H9 (cell line): Measurements from ENCODE around the gene SPATA19. TPM values are rescaled to one million over a fixed set of nuclear protein-coding genes. Genes with fewer than 3 reads are reported as not detected.

Experiments used
- DNase-seq: peaks from one replicate; pipeline ENCODE4 v3.0.0-alpha.2; 2017
- H2AFZ ChIP-seq: one replicate; pipeline ENCODE4 v1.6.1; 2013; ENCODE audit warnings: mild to moderate bottlenecking, low read length, control low read depth, moderate library complexity
- H2AK5ac ChIP-seq: 2 replicates; pipeline ENCODE4 v1.6.1; 2013; ENCODE audit warnings: low read length, control low read depth, mixed read lengths; ENCODE audit not compliant: insufficient read length
- H2BK120ac ChIP-seq: one replicate; pipeline ENCODE4 v1.6.1; 2013; ENCODE audit warnings: low read depth, mild to moderate bottlenecking, low read length, control low read depth, inconsistent platforms; ENCODE audit not compliant: poor library complexity, severe bottlenecking
- H2BK12ac ChIP-seq: 2 replicates; pipeline ENCODE4 v1.6.1; 2013; ENCODE audit warnings: low read length, control low read depth, mixed read lengths, low read depth; ENCODE audit not compliant: insufficient read length
- H2BK15ac ChIP-seq: 2 replicates; pipeline ENCODE4 v1.6.1; 2013; ENCODE audit warnings: low read depth, low read length, control low read depth
- H2BK20ac ChIP-seq: one replicate; pipeline ENCODE4 v1.6.1; 2013; ENCODE audit warnings: low read depth, mild to moderate bottlenecking, low read length, control low read depth, inconsistent platforms; ENCODE audit not compliant: poor library complexity, severe bottlenecking
- H2BK5ac ChIP-seq: 2 replicates; pipeline ENCODE4 v1.6.1; 2013; ENCODE audit warnings: low read length, control low read depth, mixed read lengths; ENCODE audit not compliant: insufficient read length
- H3K14ac ChIP-seq: 2 replicates; pipeline ENCODE4 v1.6.1; 2013; ENCODE audit warnings: low read length, control low read depth; ENCODE audit not compliant: insufficient read depth
- H3K18ac ChIP-seq: 2 replicates; pipeline ENCODE4 v1.6.1; 2013; ENCODE audit warnings: low read depth, mild to moderate bottlenecking, mixed read lengths, low read length, control low read depth; ENCODE audit not compliant: insufficient read length
- H3K23ac ChIP-seq: 2 replicates; pipeline ENCODE4 v1.6.1; 2013; ENCODE audit warnings: low read length, control low read depth, mixed read lengths, low read depth; ENCODE audit not compliant: insufficient read length
- H3K23me2 ChIP-seq: 2 replicates; pipeline ENCODE4 v1.6.1; 2013; ENCODE audit warnings: low read depth, mild to moderate bottlenecking, mixed read lengths, low read length, control low read depth; ENCODE audit not compliant: insufficient read length, poor library complexity, severe bottlenecking
- H3K27ac ChIP-seq: 2 replicates; pipeline ENCODE4 v1.5.1; 2013; ENCODE audit warnings: low read length, control low read depth, mixed read lengths, low read depth; ENCODE audit not compliant: insufficient read length
- H3K27me3 ChIP-seq: 2 replicates; pipeline ENCODE4 v1.6.1; 2013; ENCODE audit warnings: low read length, control low read depth, inconsistent platforms; ENCODE audit not compliant: insufficient read depth
- H3K4ac ChIP-seq: 2 replicates; pipeline ENCODE4 v1.6.1; 2013; ENCODE audit warnings: low read depth, mild to moderate bottlenecking, control low read depth, inconsistent platforms, low read length, moderate library complexity
- H3K4me1 ChIP-seq: 2 replicates; pipeline ENCODE4 v1.6.1; 2013; ENCODE audit warnings: low read length, control low read depth, inconsistent platforms; ENCODE audit not compliant: insufficient read depth
- H3K4me2 ChIP-seq: 2 replicates; pipeline ENCODE4 v1.6.1; 2013; ENCODE audit warnings: low read length, control low read depth, mixed read lengths; ENCODE audit not compliant: insufficient read length, insufficient read depth
- H3K56ac ChIP-seq: 2 replicates; pipeline ENCODE4 v1.6.1; 2013; ENCODE audit warnings: low read depth, mild to moderate bottlenecking, mixed read lengths, low read length, control low read depth; ENCODE audit not compliant: insufficient read length
- H3K79me1 ChIP-seq: 2 replicates; pipeline ENCODE4 v1.6.1; 2013; ENCODE audit warnings: low read depth, mild to moderate bottlenecking, moderate library complexity, low read length, control low read depth, inconsistent platforms; ENCODE audit not compliant: insufficient read depth, poor library complexity, severe bottlenecking
- H3K79me2 ChIP-seq: 2 replicates; pipeline ENCODE4 v1.6.1; 2013; ENCODE audit warnings: low read length, control low read depth, inconsistent platforms; ENCODE audit not compliant: insufficient read depth
- H3K9ac ChIP-seq: 2 replicates; pipeline ENCODE4 v1.6.1; 2013; ENCODE audit warnings: low read length, control low read depth, mixed read lengths; ENCODE audit not compliant: insufficient read length; ENCODE audit errors: extremely low read depth
- H3K9me3 ChIP-seq: one replicate; pipeline ENCODE4 v1.6.1; 2013; ENCODE audit warnings: low read depth, low read length, inconsistent platforms; ENCODE audit not compliant: control insufficient read depth
- H3T11ph ChIP-seq: one replicate; pipeline ENCODE4 v1.6.1; 2013; ENCODE audit warnings: mild to moderate bottlenecking, low read length, control low read depth, inconsistent platforms
- H4K20me1 ChIP-seq: one replicate; pipeline ENCODE4 v1.6.1; 2013; ENCODE audit not compliant: control insufficient read depth, insufficient read length, insufficient read depth
- H4K5ac ChIP-seq: 2 replicates; pipeline ENCODE4 v1.6.1; 2013; ENCODE audit warnings: low read depth, mild to moderate bottlenecking, mixed read lengths, low read length, control low read depth; ENCODE audit not compliant: insufficient read length
- H4K8ac ChIP-seq: replicated peaks from 2 replicates; pipeline ENCODE4 v1.6.1; 2013; ENCODE audit warnings: low read length, control low read depth, mixed read lengths, low read depth; ENCODE audit not compliant: insufficient read length
- H4K91ac ChIP-seq: 2 replicates; pipeline ENCODE4 v1.6.1; 2013; ENCODE audit warnings: low read depth, mild to moderate bottlenecking, moderate library complexity, mixed read lengths, low read length, control low read depth; ENCODE audit not compliant: insufficient read length
- H3K27ac Mint-ChIP-seq, 3 experiments: 2 replicates in 2 of 3; 3 replicates in 1 of 3; pipeline ENCODE4 v1.8.0; 2020 to 2021; ENCODE audit warnings: mixed read lengths in 3 of 3, mild to moderate bottlenecking in 1 of 3, moderate library complexity in 1 of 3
- H3K27me3 Mint-ChIP-seq: 2 replicates; pipeline ENCODE4 v1.8.0; 2021; ENCODE audit warnings: low read depth, mild to moderate bottlenecking, moderate library complexity, mixed read lengths
- H3K36me3 Mint-ChIP-seq, 3 experiments: 2 replicates in 2 of 3; 3 replicates in 1 of 3; pipeline ENCODE4 v1.8.0; 2020 to 2021; ENCODE audit warnings: low read depth in 3 of 3, mixed read lengths in 3 of 3; ENCODE audit not compliant: insufficient read depth in 1 of 3
- H3K4me1 Mint-ChIP-seq, 2 experiments: 2 replicates each; pipeline ENCODE4 v1.8.0; 2020; ENCODE audit warnings: mixed read lengths in 2 of 2
- H3K4me3 Mint-ChIP-seq, 2 experiments: 2 replicates in 1 of 2; 3 replicates in 1 of 2; pipeline ENCODE4 v1.8.0; 2020 to 2021; ENCODE audit warnings: mild to moderate bottlenecking in 2 of 2, mixed read lengths in 2 of 2, moderate library complexity in 1 of 2
- H3K9me3 Mint-ChIP-seq, 2 experiments: 2 replicates in 1 of 2; 3 replicates in 1 of 2; pipeline ENCODE4 v1.8.0; 2020; ENCODE audit warnings: mild to moderate bottlenecking in 2 of 2, mixed read lengths in 2 of 2, moderate library complexity in 1 of 2
- WGBS: extraction: QIAGEN DNeasy Blood & Tissue Kit; methylation state at CpG from one replicate; pipeline ENCODE4 v1.1.7; 2013; ENCODE audit warnings: missing lambda C conversion rate, low lambda C conversion rate, mixed read lengths; ENCODE audit not compliant: insufficient read length; ENCODE audit errors: extremely low coverage; 5-methylcytosine and 5-hydroxymethylcytosine counted together
- total RNA-seq: library from RNA; stranded (reverse); gene quantifications from 2 replicates; pipeline ENCODE4 v1.2.1, GENCODE V29; 2021
- TF ChIP-seq, protein P1 (sequence below): fragments of 200-600 bp; sonication (generic); conservative IDR thresholded peaks from 3 replicates; pipeline ENCODE4 v1.8.0; 2021; ENCODE audit warnings: antibody characterized with exemption, mild to moderate bottlenecking

SPATA19 gene
- total RNA-seq, 1 experiment from 2014 or later = not detected

DNA sequence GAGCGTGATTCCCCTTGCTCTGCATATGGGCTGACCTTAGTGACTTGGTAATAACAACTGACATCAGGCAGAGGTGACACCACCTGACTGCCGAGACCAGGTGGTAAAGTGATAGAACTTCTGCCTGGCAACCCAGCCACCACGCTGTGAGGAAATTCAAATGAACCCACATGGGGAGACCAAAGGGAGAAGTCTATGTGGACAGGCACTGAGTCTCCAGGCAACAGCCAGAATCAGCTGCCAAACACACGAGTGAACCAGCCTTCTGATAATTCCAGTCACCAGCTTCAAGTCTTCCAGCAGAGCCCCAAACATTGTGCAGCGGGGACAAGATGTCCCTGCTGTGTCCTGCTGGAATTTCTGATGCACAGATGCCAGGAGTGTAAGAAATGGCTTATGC, 29.7 kb downstream of the SPATA19 start:
- H3K56ac ChIP-seq = no peak overlapping the region

More for the DNA sequence above, 29.7 kb downstream of the SPATA19 start:
- no peak overlapping the region for H4K91ac ChIP-seq
- H3K9me3 Mint-ChIP-seq = no peaks in the 10 kb centered on the region; a peak in 1 of 5 replicates
- H3K79me1 ChIP-seq = no peaks in the 10 kb centered on the region
- no peak overlapping the region for H2BK15ac ChIP-seq
- H2BK5ac ChIP-seq = no peak overlapping the region
- H3K9ac ChIP-seq = no peak overlapping the region
- H3K27me3 ChIP-seq = no peaks in the 10 kb centered on the region
- no peak overlapping the region for H3K4me3 Mint-ChIP-seq
- no CpG with 5 or more reads among the region's 5 CpGs for WGBS
- no peak overlapping the region for H3K4me2 ChIP-seq
- no peak overlapping the region for H3K27ac Mint-ChIP-seq
- no peaks in the 10 kb centered on the region; the same call in none of the 2 replicates for H3K27me3 Mint-ChIP-seq
- H2BK12ac ChIP-seq = no peak overlapping the region
- H4K8ac ChIP-seq = no peak overlapping the region
- no peaks in the 10 kb centered on the region for H3K36me3 Mint-ChIP-seq
- peaks cover 0 to 9% of the 10 kb centered on the region in 2 experiments; a peak in 3 of 4 replicates for H3K4me1 Mint-ChIP-seq
- H3K14ac ChIP-seq = no peak overlapping the region
- H3K79me2 ChIP-seq = no peaks in the 10 kb centered on the region; the same call in 1 of the 2 replicates
- no peak overlapping the region for H4K5ac ChIP-seq
- H3K18ac ChIP-seq = no peak overlapping the region
- no peak overlapping the region for H3K27ac ChIP-seq
- no peak overlapping the region for H3K23ac ChIP-seq
- no peak overlapping the region for H2AK5ac ChIP-seq
- H2BK120ac ChIP-seq = no peak overlapping the region
- no peaks in the 10 kb centered on the region for H3K23me2 ChIP-seq
- H3K9me3 ChIP-seq = no peaks in the 10 kb centered on the region
- DNase-seq = no peak
- no peak overlapping the region for H3K4ac ChIP-seq
- TF ChIP-seq, protein P1, sequence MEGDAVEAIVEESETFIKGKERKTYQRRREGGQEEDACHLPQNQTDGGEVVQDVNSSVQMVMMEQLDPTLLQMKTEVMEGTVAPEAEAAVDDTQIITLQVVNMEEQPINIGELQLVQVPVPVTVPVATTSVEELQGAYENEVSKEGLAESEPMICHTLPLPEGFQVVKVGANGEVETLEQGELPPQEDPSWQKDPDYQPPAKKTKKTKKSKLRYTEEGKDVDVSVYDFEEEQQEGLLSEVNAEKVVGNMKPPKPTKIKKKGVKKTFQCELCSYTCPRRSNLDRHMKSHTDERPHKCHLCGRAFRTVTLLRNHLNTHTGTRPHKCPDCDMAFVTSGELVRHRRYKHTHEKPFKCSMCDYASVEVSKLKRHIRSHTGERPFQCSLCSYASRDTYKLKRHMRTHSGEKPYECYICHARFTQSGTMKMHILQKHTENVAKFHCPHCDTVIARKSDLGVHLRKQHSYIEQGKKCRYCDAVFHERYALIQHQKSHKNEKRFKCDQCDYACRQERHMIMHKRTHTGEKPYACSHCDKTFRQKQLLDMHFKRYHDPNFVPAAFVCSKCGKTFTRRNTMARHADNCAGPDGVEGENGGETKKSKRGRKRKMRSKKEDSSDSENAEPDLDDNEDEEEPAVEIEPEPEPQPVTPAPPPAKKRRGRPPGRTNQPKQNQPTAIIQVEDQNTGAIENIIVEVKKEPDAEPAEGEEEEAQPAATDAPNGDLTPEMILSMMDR = no peak
- H2AFZ ChIP-seq = no peak overlapping the region
- H3T11ph ChIP-seq = no peak overlapping the region
- no peak overlapping the region for H2BK20ac ChIP-seq
- no peaks in the 10 kb centered on the region for H4K20me1 ChIP-seq
- peaks cover 3% of the 10 kb centered on the region for H3K4me1 ChIP-seq
